Subcutaneous adipose tissue (tissue), 4 donors: ENCODE measurements around the gene UBXN6. TPM values are rescaled to one million over a fixed set of nuclear protein-coding genes. Genes with fewer than 3 reads are reported as not detected.

ENCODE experiments used
- CTCF ChIP-seq: fragments of 450-650 bp; IDR thresholded peaks from one replicate; pipeline ENCODE4 v1.5.1; 2016; ENCODE audit warnings: low read depth, mild to moderate bottlenecking, control low read depth, antibody characterized with exemption, moderate library complexity
- total RNA-seq, 4 donors: library from RNA; depleted of rRNA; stranded (reverse); fragments of >200 nt; gene quantifications; one replicate each; pipeline ENCODE4 v1.1.0, GENCODE V29; 2016

The UBXN6 gene
- total RNA-seq, 4 donors from 2014 or later = 85.0 to 149 (median 102) TPM

- no peak for TF ChIP-seq CTCF
Measured at GRCh38 chr19:4452230-4452990, 5.2 kb downstream of the UBXN6 start.

- TF ChIP-seq CTCF = no peak
Measured at GRCh38 chr19:4449639-4450028, 8.0 kb downstream of the UBXN6 start.

- TF ChIP-seq CTCF = no peak
Measured at GRCh38 chr19:4449022-4449638, 8.5 kb downstream of the UBXN6 start.

- no peak for TF ChIP-seq CTCF
Measured at GRCh38 chr19:4448147-4448985, 9.2 kb downstream of the UBXN6 start.

- no peak for TF ChIP-seq CTCF
Measured at GRCh38 chr19:4447327-4448146, 10.1 kb downstream of the UBXN6 start.

- TF ChIP-seq CTCF = no peak
Measured at GRCh38 chr19:4446704-4447200, 10.8 kb downstream of the UBXN6 start.
